H9 (cell line): Measurements from ENCODE around the gene ELOVL2. TPM values are rescaled to one million over a fixed set of nuclear protein-coding genes. Genes with fewer than 3 reads are reported as not detected.

ENCODE experiments used
- DNase-seq: peaks from one replicate; pipeline ENCODE4 v3.0.0-alpha.2; 2017
- H2AFZ ChIP-seq: one replicate; pipeline ENCODE4 v1.6.1; 2013; ENCODE audit warnings: mild to moderate bottlenecking, low read length, control low read depth, moderate library complexity
- H2AK5ac ChIP-seq: 2 replicates; pipeline ENCODE4 v1.6.1; 2013; ENCODE audit warnings: low read length, control low read depth, mixed read lengths; ENCODE audit not compliant: insufficient read length
- H2BK120ac ChIP-seq: one replicate; pipeline ENCODE4 v1.6.1; 2013; ENCODE audit warnings: low read depth, mild to moderate bottlenecking, low read length, control low read depth, inconsistent platforms; ENCODE audit not compliant: poor library complexity, severe bottlenecking
- H2BK12ac ChIP-seq: 2 replicates; pipeline ENCODE4 v1.6.1; 2013; ENCODE audit warnings: low read length, control low read depth, mixed read lengths, low read depth; ENCODE audit not compliant: insufficient read length
- H2BK15ac ChIP-seq: 2 replicates; pipeline ENCODE4 v1.6.1; 2013; ENCODE audit warnings: low read depth, low read length, control low read depth
- H2BK20ac ChIP-seq: one replicate; pipeline ENCODE4 v1.6.1; 2013; ENCODE audit warnings: low read depth, mild to moderate bottlenecking, low read length, control low read depth, inconsistent platforms; ENCODE audit not compliant: poor library complexity, severe bottlenecking
- H2BK5ac ChIP-seq: 2 replicates; pipeline ENCODE4 v1.6.1; 2013; ENCODE audit warnings: low read length, control low read depth, mixed read lengths; ENCODE audit not compliant: insufficient read length
- H3K14ac ChIP-seq: 2 replicates; pipeline ENCODE4 v1.6.1; 2013; ENCODE audit warnings: low read length, control low read depth; ENCODE audit not compliant: insufficient read depth
- H3K18ac ChIP-seq: 2 replicates; pipeline ENCODE4 v1.6.1; 2013; ENCODE audit warnings: low read depth, mild to moderate bottlenecking, mixed read lengths, low read length, control low read depth; ENCODE audit not compliant: insufficient read length
- H3K23ac ChIP-seq: 2 replicates; pipeline ENCODE4 v1.6.1; 2013; ENCODE audit warnings: low read length, control low read depth, mixed read lengths, low read depth; ENCODE audit not compliant: insufficient read length
- H3K23me2 ChIP-seq: 2 replicates; pipeline ENCODE4 v1.6.1; 2013; ENCODE audit warnings: low read depth, mild to moderate bottlenecking, mixed read lengths, low read length, control low read depth; ENCODE audit not compliant: insufficient read length, poor library complexity, severe bottlenecking
- H3K27ac ChIP-seq: 2 replicates; pipeline ENCODE4 v1.5.1; 2013; ENCODE audit warnings: low read length, control low read depth, mixed read lengths, low read depth; ENCODE audit not compliant: insufficient read length
- H3K27me3 ChIP-seq: 2 replicates; pipeline ENCODE4 v1.6.1; 2013; ENCODE audit warnings: low read length, control low read depth, inconsistent platforms; ENCODE audit not compliant: insufficient read depth
- H3K4ac ChIP-seq: 2 replicates; pipeline ENCODE4 v1.6.1; 2013; ENCODE audit warnings: low read depth, mild to moderate bottlenecking, control low read depth, inconsistent platforms, low read length, moderate library complexity
- H3K4me1 ChIP-seq: 2 replicates; pipeline ENCODE4 v1.6.1; 2013; ENCODE audit warnings: low read length, control low read depth, inconsistent platforms; ENCODE audit not compliant: insufficient read depth
- H3K4me2 ChIP-seq: 2 replicates; pipeline ENCODE4 v1.6.1; 2013; ENCODE audit warnings: low read length, control low read depth, mixed read lengths; ENCODE audit not compliant: insufficient read length, insufficient read depth
- H3K56ac ChIP-seq: 2 replicates; pipeline ENCODE4 v1.6.1; 2013; ENCODE audit warnings: low read depth, mild to moderate bottlenecking, mixed read lengths, low read length, control low read depth; ENCODE audit not compliant: insufficient read length
- H3K79me1 ChIP-seq: 2 replicates; pipeline ENCODE4 v1.6.1; 2013; ENCODE audit warnings: low read depth, mild to moderate bottlenecking, moderate library complexity, low read length, control low read depth, inconsistent platforms; ENCODE audit not compliant: insufficient read depth, poor library complexity, severe bottlenecking
- H3K79me2 ChIP-seq: 2 replicates; pipeline ENCODE4 v1.6.1; 2013; ENCODE audit warnings: low read length, control low read depth, inconsistent platforms; ENCODE audit not compliant: insufficient read depth
- H3K9ac ChIP-seq: 2 replicates; pipeline ENCODE4 v1.6.1; 2013; ENCODE audit warnings: low read length, control low read depth, mixed read lengths; ENCODE audit not compliant: insufficient read length; ENCODE audit errors: extremely low read depth
- H3K9me3 ChIP-seq: one replicate; pipeline ENCODE4 v1.6.1; 2013; ENCODE audit warnings: low read depth, low read length, inconsistent platforms; ENCODE audit not compliant: control insufficient read depth
- H3T11ph ChIP-seq: one replicate; pipeline ENCODE4 v1.6.1; 2013; ENCODE audit warnings: mild to moderate bottlenecking, low read length, control low read depth, inconsistent platforms
- H4K20me1 ChIP-seq: one replicate; pipeline ENCODE4 v1.6.1; 2013; ENCODE audit not compliant: control insufficient read depth, insufficient read length, insufficient read depth
- H4K5ac ChIP-seq: 2 replicates; pipeline ENCODE4 v1.6.1; 2013; ENCODE audit warnings: low read depth, mild to moderate bottlenecking, mixed read lengths, low read length, control low read depth; ENCODE audit not compliant: insufficient read length
- H4K8ac ChIP-seq: replicated peaks from 2 replicates; pipeline ENCODE4 v1.6.1; 2013; ENCODE audit warnings: low read length, control low read depth, mixed read lengths, low read depth; ENCODE audit not compliant: insufficient read length
- H4K91ac ChIP-seq: 2 replicates; pipeline ENCODE4 v1.6.1; 2013; ENCODE audit warnings: low read depth, mild to moderate bottlenecking, moderate library complexity, mixed read lengths, low read length, control low read depth; ENCODE audit not compliant: insufficient read length
- H3K27ac Mint-ChIP-seq, 3 experiments: 2 replicates in 2 of 3; 3 replicates in 1 of 3; pipeline ENCODE4 v1.8.0; 2020 to 2021; ENCODE audit warnings: mixed read lengths in 3 of 3, mild to moderate bottlenecking in 1 of 3, moderate library complexity in 1 of 3
- H3K27me3 Mint-ChIP-seq: 2 replicates; pipeline ENCODE4 v1.8.0; 2021; ENCODE audit warnings: low read depth, mild to moderate bottlenecking, moderate library complexity, mixed read lengths
- H3K36me3 Mint-ChIP-seq, 3 experiments: 2 replicates in 2 of 3; 3 replicates in 1 of 3; pipeline ENCODE4 v1.8.0; 2020 to 2021; ENCODE audit warnings: low read depth in 3 of 3, mixed read lengths in 3 of 3; ENCODE audit not compliant: insufficient read depth in 1 of 3
- H3K4me1 Mint-ChIP-seq, 2 experiments: 2 replicates each; pipeline ENCODE4 v1.8.0; 2020; ENCODE audit warnings: mixed read lengths in 2 of 2
- H3K4me3 Mint-ChIP-seq, 2 experiments: 2 replicates in 1 of 2; 3 replicates in 1 of 2; pipeline ENCODE4 v1.8.0; 2020 to 2021; ENCODE audit warnings: mild to moderate bottlenecking in 2 of 2, mixed read lengths in 2 of 2, moderate library complexity in 1 of 2
- H3K9me3 Mint-ChIP-seq, 2 experiments: 2 replicates in 1 of 2; 3 replicates in 1 of 2; pipeline ENCODE4 v1.8.0; 2020; ENCODE audit warnings: mild to moderate bottlenecking in 2 of 2, mixed read lengths in 2 of 2, moderate library complexity in 1 of 2
- WGBS: extraction: QIAGEN DNeasy Blood & Tissue Kit; methylation state at CpG from one replicate; pipeline ENCODE4 v1.1.7; 2013; ENCODE audit warnings: missing lambda C conversion rate, low lambda C conversion rate, mixed read lengths; ENCODE audit not compliant: insufficient read length; ENCODE audit errors: extremely low coverage; 5-methylcytosine and 5-hydroxymethylcytosine counted together
- total RNA-seq: library from RNA; stranded (reverse); gene quantifications from 2 replicates; pipeline ENCODE4 v1.2.1, GENCODE V29; 2021
- TF ChIP-seq, protein P1 (sequence below): fragments of 200-600 bp; sonication (generic); conservative IDR thresholded peaks from 3 replicates; pipeline ENCODE4 v1.8.0; 2021; ENCODE audit warnings: antibody characterized with exemption, mild to moderate bottlenecking

ELOVL2 gene
- total RNA-seq, 1 experiment from 2014 or later, result 0.57 TPM

DNA sequence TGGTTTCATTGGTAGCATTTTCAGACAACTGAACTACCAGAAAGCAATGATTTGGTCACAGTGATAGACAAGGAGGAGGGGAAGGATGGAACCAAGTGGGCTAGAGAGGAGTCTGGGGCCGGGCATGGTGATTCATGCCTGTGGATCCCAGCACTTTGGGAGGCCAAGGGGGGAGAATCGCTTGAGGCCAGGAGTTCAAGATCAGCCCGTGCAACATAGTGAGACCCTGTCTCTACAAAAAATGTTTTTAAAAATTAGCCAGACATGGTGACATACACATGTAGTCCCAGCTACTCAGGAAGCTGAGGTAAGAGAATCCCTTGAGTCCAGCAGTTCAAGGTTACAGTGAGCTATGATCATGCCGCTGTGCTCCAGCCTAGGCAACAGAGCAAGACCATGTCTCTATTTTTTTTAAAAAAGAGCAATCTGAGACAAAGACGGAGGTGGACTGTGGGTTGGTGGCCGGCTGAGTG is 86.7 kb downstream of the ELOVL2 start:
- Histone ChIP-seq H2BK15ac (no peak overlapping the region), H4K91ac (no peak overlapping the region), H4K20me1 (no peaks in the 10 kb centered on the region), H3K9ac (no peak overlapping the region), H3K27ac (no peak overlapping the region), H2BK120ac (no peak overlapping the region), H3K27me3 (peaks cover 7% of the 10 kb centered on the region; the same call in 1 of the 2 replicates), H3K79me1 (no peaks in the 10 kb centered on the region), H3K14ac (no peak overlapping the region), H2BK5ac (no peak overlapping the region), H2AFZ (no peak overlapping the region), H4K5ac (no peak overlapping the region), H3K4me2 (no peak overlapping the region), H4K8ac (no peak overlapping the region), H3K18ac (no peak overlapping the region), H3K4me1 (no peaks in the 10 kb centered on the region), H2BK20ac (no peak overlapping the region), H3K4ac (no peak overlapping the region), H2BK12ac (no peak overlapping the region), H3K23me2 (no peaks in the 10 kb centered on the region), H3K23ac (no peak overlapping the region), H2AK5ac (no peak overlapping the region), H3K56ac (no peak overlapping the region), H3K9me3 (no peaks in the 10 kb centered on the region), H3T11ph (no peak overlapping the region), H3K79me2 (no peaks in the 10 kb centered on the region)
- DNase-seq, result no peak
- H3K36me3 Mint-ChIP-seq, result peaks cover 0 to 4% (median 0%) of the 10 kb centered on the region in 3 experiments; a peak in 2 of 7 replicates
- H3K4me3 Mint-ChIP-seq, result no peak overlapping the region
- TF ChIP-seq, protein P1, sequence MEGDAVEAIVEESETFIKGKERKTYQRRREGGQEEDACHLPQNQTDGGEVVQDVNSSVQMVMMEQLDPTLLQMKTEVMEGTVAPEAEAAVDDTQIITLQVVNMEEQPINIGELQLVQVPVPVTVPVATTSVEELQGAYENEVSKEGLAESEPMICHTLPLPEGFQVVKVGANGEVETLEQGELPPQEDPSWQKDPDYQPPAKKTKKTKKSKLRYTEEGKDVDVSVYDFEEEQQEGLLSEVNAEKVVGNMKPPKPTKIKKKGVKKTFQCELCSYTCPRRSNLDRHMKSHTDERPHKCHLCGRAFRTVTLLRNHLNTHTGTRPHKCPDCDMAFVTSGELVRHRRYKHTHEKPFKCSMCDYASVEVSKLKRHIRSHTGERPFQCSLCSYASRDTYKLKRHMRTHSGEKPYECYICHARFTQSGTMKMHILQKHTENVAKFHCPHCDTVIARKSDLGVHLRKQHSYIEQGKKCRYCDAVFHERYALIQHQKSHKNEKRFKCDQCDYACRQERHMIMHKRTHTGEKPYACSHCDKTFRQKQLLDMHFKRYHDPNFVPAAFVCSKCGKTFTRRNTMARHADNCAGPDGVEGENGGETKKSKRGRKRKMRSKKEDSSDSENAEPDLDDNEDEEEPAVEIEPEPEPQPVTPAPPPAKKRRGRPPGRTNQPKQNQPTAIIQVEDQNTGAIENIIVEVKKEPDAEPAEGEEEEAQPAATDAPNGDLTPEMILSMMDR, result no peak
- H3K4me1 Mint-ChIP-seq, result peaks cover 0 to 3% of the 10 kb centered on the region in 2 experiments; a peak in 1 of 4 replicates
- H3K27me3 Mint-ChIP-seq, result peaks cover 54% of the 10 kb centered on the region
- no peak overlapping the region for H3K27ac Mint-ChIP-seq
- WGBS, result no CpG with 5 or more reads among the region's 6 CpGs
- H3K9me3 Mint-ChIP-seq, result no peaks in the 10 kb centered on the region
